ENCODE data around the gene SNN.

The SNN gene

GRCh38 chr16:11673091-11674000 is 5.1 kb downstream of the SNN start:
- Histone ChIP-seq H3K9me3 (ENCODE audit: control insufficient read depth in 5 of 5, low read length in 5 of 5) (no peaks in the 10 kb centered on the region), H3K27me3 (ENCODE audit: control insufficient read depth in 5 of 5, insufficient read depth in 4 of 5, low read length in 5 of 5) (no peaks in the 10 kb centered on the region), H3K9ac (ENCODE audit: low read length in 5 of 5) (peak overlapping the region in 1 of 5 donors; percentile 21), H3K4me3 (ENCODE audit: low read depth in 1 of 5, low read length in 5 of 5) (peak overlapping the region in 4 of 5 donors; percentile 4 to 43 (median 20)), H3K36me3 (ENCODE audit: control insufficient read depth in 5 of 5, insufficient read depth in 5 of 5, low read length in 5 of 5) (peaks cover 0 to 39% (median 30%) of the 10 kb centered on the region in 5 donors), H3K4me1 (ENCODE audit: control insufficient read depth in 5 of 5, insufficient read depth in 5 of 5, low read length in 5 of 5) (peaks cover 20 to 96% (median 79%) of the 10 kb centered on the region in 5 donors), H3K27ac (ENCODE audit: low read depth, low read length) (peak overlapping the region; percentile 94)

DNA sequence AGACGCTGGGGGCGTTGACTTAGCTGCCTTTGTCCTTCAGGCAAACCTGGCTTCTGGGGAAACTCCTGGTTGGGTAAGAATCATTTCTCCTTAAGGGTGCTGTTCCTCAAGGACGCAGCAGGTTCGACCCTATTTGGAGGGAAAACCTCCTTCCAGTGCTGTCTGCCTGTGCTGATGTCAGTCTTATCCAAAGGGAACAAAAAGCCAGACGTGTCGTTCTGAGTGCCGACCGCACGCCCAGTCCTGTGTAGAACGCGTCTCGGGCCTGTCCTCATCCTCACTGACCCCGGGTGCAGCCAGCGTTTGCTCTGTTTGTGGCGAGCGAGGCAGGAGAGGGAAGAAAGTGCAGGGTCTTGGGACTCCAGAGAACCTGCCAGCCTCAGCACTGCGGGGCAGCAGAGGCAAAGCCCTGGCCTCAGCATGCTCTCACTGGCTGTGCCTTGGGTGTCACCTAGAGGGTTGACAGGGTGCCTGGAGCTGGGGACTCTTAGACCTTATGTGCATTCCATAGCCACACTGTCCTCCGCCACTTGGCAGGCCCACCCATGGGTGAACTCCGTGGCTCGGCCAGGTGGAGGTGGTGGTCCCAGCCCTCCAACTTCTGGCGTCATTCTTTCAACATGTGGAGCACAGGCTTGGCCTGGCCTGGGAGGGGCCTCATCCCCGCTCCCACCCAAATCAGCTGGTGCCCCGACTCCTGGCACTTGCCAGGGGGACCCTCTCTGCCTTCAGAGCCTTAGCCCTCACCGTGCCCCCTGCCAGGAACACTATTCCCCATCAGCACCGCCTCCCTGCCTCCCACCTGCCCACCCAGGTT is 6.0 kb downstream of the SNN start:
- Histone ChIP-seq H3K36me3 (ENCODE audit: control insufficient read depth in 5 of 5, insufficient read depth in 5 of 5, low read length in 5 of 5) (peaks cover 0 to 47% (median 38%) of the 10 kb centered on the region in 5 donors), H3K4me1 (ENCODE audit: control insufficient read depth in 5 of 5, insufficient read depth in 5 of 5, low read length in 5 of 5) (peaks cover 20 to 94% (median 78%) of the 10 kb centered on the region in 5 donors), H3K27me3 (ENCODE audit: control insufficient read depth in 5 of 5, insufficient read depth in 4 of 5, low read length in 5 of 5) (no peaks in the 10 kb centered on the region), H3K9ac (ENCODE audit: low read length in 5 of 5) (no peak overlapping the region), H3K27ac (ENCODE audit: low read depth, low read length) (peak overlapping the region; percentile 94), H3K4me3 (ENCODE audit: low read depth in 1 of 5, low read length in 5 of 5) (no peak overlapping the region), H3K9me3 (ENCODE audit: control insufficient read depth in 5 of 5, low read length in 5 of 5) (no peaks in the 10 kb centered on the region)

DNA sequence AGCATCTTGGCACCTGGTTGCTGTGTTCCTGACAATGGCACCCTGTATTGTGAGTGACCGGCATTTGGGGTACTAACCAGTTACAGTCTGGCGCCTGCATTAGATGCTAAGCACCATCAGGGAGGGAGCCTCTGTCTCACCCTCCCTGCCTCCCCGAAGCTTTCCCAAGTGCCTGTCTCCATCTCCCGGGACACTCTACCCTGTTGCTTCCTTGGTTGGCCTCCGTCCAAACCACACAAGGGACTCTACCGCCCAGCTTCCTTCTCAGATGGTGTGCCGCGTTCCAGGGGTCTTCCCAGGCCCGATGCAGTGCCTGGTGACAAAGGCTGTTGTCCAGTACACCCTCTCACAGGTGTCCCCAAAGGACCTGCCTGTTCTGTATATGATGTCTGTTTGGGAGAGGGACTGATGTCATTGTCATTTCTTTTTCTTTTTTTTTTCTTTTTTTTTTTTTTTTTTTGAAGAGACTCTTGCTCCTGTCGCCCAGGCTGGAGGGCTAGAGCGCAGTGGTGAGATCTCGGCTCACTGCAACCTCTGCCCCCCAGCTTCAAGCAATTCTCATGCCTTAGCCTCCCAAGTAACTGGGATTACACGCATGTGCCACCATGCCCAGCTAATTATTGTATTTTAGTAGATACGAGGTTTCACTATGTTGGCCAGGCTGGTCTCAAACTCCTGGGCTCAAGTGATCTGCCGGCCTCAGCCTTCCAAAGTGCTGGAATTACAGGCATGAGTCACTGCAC is 6.7 kb downstream of the SNN start:
- H3K36me3 ChIP-seq (ENCODE audit: control insufficient read depth in 5 of 5, insufficient read depth in 5 of 5, low read length in 5 of 5): peaks cover 2 to 55% (median 46%) of the 10 kb centered on the region in 5 donors
- no peak overlapping the region for H3K9ac ChIP-seq (ENCODE audit: low read length in 5 of 5)
- H3K27ac ChIP-seq (ENCODE audit: low read depth, low read length): peak overlapping the region; percentile 94
- no peak overlapping the region for H3K4me3 ChIP-seq (ENCODE audit: low read depth in 1 of 5, low read length in 5 of 5)
- no peaks in the 10 kb centered on the region for H3K9me3 ChIP-seq (ENCODE audit: control insufficient read depth in 5 of 5, low read length in 5 of 5)
- H3K4me1 ChIP-seq (ENCODE audit: control insufficient read depth in 5 of 5, insufficient read depth in 5 of 5, low read length in 5 of 5): peaks cover 15 to 86% (median 71%) of the 10 kb centered on the region in 5 donors
- no peaks in the 10 kb centered on the region for H3K27me3 ChIP-seq (ENCODE audit: control insufficient read depth in 5 of 5, insufficient read depth in 4 of 5, low read length in 5 of 5)

- Histone ChIP-seq H3K9ac (ENCODE audit: low read length in 5 of 5) (no peak overlapping the region), H3K9me3 (ENCODE audit: control insufficient read depth in 5 of 5, low read length in 5 of 5) (no peaks in the 10 kb centered on the region), H3K27ac (ENCODE audit: low read depth, low read length) (peak overlapping the region; percentile 41), H3K27me3 (ENCODE audit: control insufficient read depth in 5 of 5, insufficient read depth in 4 of 5, low read length in 5 of 5) (no peaks in the 10 kb centered on the region), H3K4me1 (ENCODE audit: control insufficient read depth in 5 of 5, insufficient read depth in 5 of 5, low read length in 5 of 5) (peaks cover 11 to 81% (median 62%) of the 10 kb centered on the region in 5 donors), H3K36me3 (ENCODE audit: control insufficient read depth in 5 of 5, insufficient read depth in 5 of 5, low read length in 5 of 5) (peaks cover 2 to 61% (median 52%) of the 10 kb centered on the region in 5 donors), H3K4me3 (ENCODE audit: low read depth in 1 of 5, low read length in 5 of 5) (no peak overlapping the region)
These were observed 7.6 kb downstream of the SNN start for GRCh38 chr16:11675561-11676511.

DNA sequence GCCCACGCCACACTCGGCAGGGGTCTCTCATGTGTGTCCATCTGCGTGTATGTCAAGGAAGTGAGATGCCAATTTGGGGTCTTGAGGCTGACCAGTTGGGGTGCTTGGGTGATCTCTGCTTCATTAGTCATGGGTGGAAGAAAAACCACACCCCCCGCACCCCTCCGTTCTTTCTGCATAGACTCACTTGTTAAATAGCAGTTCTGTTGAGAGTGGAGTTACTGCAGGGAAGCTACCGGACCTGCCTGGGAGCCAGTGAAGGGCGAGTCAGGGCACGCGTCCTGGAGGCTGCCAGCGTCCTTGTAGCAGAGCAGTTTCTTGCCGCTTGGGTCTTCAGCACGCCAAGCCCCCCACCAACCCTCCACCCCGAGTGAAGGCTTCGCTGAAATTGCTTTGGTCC is 8.5 kb downstream of the SNN start:
- H3K4me3 ChIP-seq (ENCODE audit: low read depth in 1 of 5, low read length in 5 of 5): no peak overlapping the region
- no peak overlapping the region for H3K9ac ChIP-seq (ENCODE audit: low read length in 5 of 5)
- H3K27ac ChIP-seq (ENCODE audit: low read depth, low read length): peak overlapping the region; percentile 41
- H3K36me3 ChIP-seq (ENCODE audit: control insufficient read depth in 5 of 5, insufficient read depth in 5 of 5, low read length in 5 of 5): peaks cover 3 to 68% (median 59%) of the 10 kb centered on the region in 5 donors
- H3K4me1 ChIP-seq (ENCODE audit: control insufficient read depth in 5 of 5, insufficient read depth in 5 of 5, low read length in 5 of 5): peaks cover 9 to 81% (median 60%) of the 10 kb centered on the region in 5 donors
- no peaks in the 10 kb centered on the region for H3K9me3 ChIP-seq (ENCODE audit: control insufficient read depth in 5 of 5, low read length in 5 of 5)
- H3K27me3 ChIP-seq (ENCODE audit: control insufficient read depth in 5 of 5, insufficient read depth in 4 of 5, low read length in 5 of 5): no peaks in the 10 kb centered on the region

DNA sequence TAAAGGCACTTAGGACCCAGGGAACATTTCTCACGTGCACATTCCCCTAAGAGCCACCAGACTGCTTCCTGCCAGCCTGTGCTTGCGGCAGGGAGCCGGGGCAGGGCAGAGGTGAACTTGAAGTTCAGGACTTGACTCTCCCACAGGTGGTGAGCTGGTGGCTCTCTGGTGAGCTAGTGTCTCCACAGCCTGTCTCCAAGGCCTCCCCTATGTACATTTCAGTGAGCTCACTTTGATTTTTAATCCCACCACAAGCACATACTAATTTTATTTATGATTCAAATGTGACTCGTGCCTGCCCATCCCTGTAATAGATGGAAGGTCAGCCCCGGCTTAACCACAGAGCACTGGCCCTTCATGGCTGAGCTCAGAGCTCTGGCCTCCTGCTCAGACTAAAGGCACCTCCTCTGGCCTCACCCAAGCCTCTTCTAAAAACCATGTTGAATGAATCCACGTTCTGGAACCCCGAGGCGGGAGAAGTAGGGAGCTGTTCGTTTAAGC is 9.2 kb downstream of the SNN start:
- H3K36me3 ChIP-seq (ENCODE audit: control insufficient read depth in 5 of 5, insufficient read depth in 5 of 5, low read length in 5 of 5): peaks cover 7 to 74% (median 65%) of the 10 kb centered on the region in 5 donors
- H3K9ac ChIP-seq (ENCODE audit: low read length in 5 of 5): no peak overlapping the region
- H3K27me3 ChIP-seq (ENCODE audit: control insufficient read depth in 5 of 5, insufficient read depth in 4 of 5, low read length in 5 of 5): no peaks in the 10 kb centered on the region
- H3K27ac ChIP-seq (ENCODE audit: low read depth, low read length): peak overlapping the region; percentile 46
- peaks cover 9 to 81% (median 60%) of the 10 kb centered on the region in 5 donors for H3K4me1 ChIP-seq (ENCODE audit: control insufficient read depth in 5 of 5, insufficient read depth in 5 of 5, low read length in 5 of 5)
- H3K9me3 ChIP-seq (ENCODE audit: control insufficient read depth in 5 of 5, low read length in 5 of 5): no peaks in the 10 kb centered on the region
- H3K4me3 ChIP-seq (ENCODE audit: low read depth in 1 of 5, low read length in 5 of 5): no peak overlapping the region

GRCh38 chr16:11677959-11678881 is 10.0 kb downstream of the SNN start:
- H3K36me3 ChIP-seq (ENCODE audit: control insufficient read depth in 5 of 5, insufficient read depth in 5 of 5, low read length in 5 of 5): peaks cover 12 to 80% (median 73%) of the 10 kb centered on the region in 5 donors

GRCh38 chr16:11679250-11679649 is 11.0 kb downstream of the SNN start:
- Histone ChIP-seq H3K36me3 (ENCODE audit: control insufficient read depth in 5 of 5, insufficient read depth in 5 of 5, low read length in 5 of 5) (peaks cover 16 to 85% (median 83%) of the 10 kb centered on the region in 5 donors), H3K27me3 (ENCODE audit: control insufficient read depth in 5 of 5, insufficient read depth in 4 of 5, low read length in 5 of 5) (no peaks in the 10 kb centered on the region), H3K27ac (ENCODE audit: low read depth, low read length) (no peak overlapping the region), H3K9me3 (ENCODE audit: control insufficient read depth in 5 of 5, low read length in 5 of 5) (no peaks in the 10 kb centered on the region), H3K4me3 (ENCODE audit: low read depth in 1 of 5, low read length in 5 of 5) (no peak overlapping the region), H3K4me1 (ENCODE audit: control insufficient read depth in 5 of 5, insufficient read depth in 5 of 5, low read length in 5 of 5) (peaks cover 8 to 70% (median 44%) of the 10 kb centered on the region in 5 donors), H3K9ac (ENCODE audit: low read length in 5 of 5) (no peak overlapping the region)

More at GRCh38 chr16:11677959-11678881, 10.0 kb downstream of the SNN start:
- no peaks in the 10 kb centered on the region for H3K9me3 ChIP-seq (ENCODE audit: control insufficient read depth in 5 of 5, low read length in 5 of 5)
- H3K27me3 ChIP-seq (ENCODE audit: control insufficient read depth in 5 of 5, insufficient read depth in 4 of 5, low read length in 5 of 5): no peaks in the 10 kb centered on the region
- H3K27ac ChIP-seq (ENCODE audit: low read depth, low read length): peak overlapping the region; percentile 46
- no peak overlapping the region for H3K4me3 ChIP-seq (ENCODE audit: low read depth in 1 of 5, low read length in 5 of 5)
- H3K4me1 ChIP-seq (ENCODE audit: control insufficient read depth in 5 of 5, insufficient read depth in 5 of 5, low read length in 5 of 5): peaks cover 9 to 78% (median 54%) of the 10 kb centered on the region in 5 donors
- no peak overlapping the region for H3K9ac ChIP-seq (ENCODE audit: low read length in 5 of 5)

Measured in subcutaneous abdominal adipose tissue (tissue), 5 donors.